ENCODE results near the gene DIAPH2.
A peak's percentile ranks its signal among the peaks of the same experiment; 100 is the strongest.

Gene DIAPH2

DNA sequence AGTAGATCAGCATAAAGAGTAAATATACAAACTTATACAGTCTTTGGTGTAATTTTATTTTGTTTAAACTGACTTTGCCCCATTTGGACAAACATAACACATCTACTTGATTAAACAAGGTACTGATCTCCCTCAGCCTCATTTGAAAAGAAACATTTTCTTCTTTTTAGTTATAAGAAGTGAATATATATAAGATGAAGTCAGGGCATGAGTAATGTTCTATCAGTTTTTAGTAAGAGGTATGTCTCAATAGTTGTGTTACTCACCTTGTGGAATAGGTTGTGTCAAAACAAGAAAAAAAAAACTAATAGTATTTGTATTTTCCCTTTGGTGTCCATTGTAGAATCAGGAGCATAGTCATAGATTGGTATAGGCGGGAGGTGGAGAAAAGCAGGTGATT is 526.4 kb downstream of the DIAPH2 start:
- DNase-seq, result no peak

DNA sequence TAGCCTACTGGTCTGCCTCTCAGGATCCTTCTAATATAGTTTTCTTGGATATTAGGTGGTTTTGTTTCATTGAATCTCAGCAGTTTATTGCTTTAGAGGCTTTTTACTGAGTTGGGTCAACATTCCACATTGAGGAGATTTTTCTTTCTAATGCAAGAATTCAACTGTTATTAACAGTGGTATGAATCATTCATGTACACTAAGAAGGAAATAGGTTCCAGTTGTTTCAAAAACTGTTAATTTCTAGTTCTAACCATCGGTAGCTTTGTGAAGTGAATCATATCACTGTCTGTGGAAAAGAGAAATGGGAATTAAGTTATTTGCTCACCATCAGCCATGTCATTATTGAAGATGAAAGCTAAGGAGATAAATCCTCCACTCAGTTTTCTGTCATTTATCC is 530.5 kb downstream of the DIAPH2 start:
- no peak for DNase-seq

DNA sequence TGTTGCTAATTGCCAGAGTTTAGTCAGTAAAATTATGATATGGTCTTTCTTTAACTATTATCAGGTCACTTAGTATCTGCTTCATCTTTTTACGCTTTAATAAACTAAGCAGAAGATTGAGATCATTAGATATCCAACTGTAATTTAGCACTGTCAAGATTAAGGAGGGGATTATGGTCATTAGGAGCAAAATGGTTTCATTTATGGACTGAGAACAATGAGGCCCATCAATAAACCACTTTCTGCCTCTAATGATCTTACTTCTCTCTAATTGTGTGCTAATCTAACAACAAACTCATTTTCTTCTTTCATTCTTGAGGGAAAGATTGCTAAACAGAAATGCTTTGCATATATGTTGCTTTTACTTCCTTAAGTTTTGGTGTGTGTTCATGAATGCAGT is 539.5 kb downstream of the DIAPH2 start:
- no peak for DNase-seq

DNA sequence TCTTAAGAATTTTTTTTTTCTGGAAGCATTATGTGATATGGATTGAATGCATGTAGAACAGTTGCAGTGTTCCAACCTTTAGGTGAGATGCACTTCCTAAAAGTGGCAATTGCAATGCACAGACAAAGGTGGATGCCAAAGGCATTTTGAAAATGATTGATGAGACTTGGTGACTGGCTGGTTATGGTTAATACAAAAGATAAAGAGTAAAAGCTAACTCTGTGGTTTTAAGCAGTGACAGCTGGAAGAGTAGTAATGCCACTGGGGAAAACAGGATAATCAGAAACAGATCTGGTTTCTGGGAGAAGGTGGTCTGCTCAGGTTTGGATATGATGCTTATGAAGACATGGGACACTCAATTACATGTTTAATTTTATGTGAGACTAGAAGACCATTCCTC is 544.7 kb downstream of the DIAPH2 start:
- no peak for DNase-seq

DNA sequence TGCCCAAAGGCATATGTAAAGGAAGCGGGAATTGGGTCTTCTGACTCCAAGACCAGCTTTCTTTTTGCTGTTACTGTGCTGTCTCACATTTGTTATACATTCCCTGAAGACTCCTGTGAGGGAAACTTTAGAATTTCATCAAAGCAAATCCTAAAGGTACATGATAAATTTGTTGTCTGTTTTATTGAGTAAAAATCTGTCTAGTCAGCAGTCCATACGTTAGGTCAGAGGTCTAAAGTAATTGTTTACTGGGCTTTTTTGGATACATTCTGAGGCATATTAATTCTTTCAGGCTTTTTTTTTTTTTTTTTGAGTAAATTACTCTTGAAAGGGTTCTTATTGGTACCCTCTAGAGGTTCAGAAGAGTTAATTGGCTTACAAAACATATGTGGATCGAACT is 546.3 kb downstream of the DIAPH2 start:
- DNase-seq, result no peak

DNA sequence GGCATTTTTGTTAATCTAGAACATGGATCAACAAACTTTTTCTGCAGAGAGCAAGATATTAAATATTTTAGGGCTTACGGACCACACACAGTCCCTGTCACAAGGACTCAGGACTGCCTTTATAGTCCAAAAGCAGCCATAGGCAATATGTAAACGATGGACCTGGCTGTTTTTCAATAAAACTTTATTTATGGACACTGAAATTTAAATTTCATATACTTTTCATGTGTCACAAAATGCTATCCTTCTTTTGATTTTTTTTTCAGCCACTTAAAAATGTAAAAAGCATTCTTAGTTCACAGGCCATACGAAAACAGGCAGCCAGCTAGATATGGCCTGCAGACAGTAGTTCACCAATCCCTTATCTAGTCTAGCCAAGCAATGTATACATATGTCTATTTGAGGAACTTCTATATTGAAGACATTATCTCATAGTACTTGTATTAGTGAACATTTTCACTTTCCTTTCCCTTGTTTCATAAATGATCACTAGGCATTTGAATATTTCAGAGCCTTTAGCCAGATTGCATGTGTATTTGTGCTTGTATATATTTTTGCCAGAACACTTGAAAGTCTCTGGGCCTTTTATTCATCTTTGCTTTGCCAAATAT is 549.9 kb downstream of the DIAPH2 start:
- no peak for DNase-seq

DNA sequence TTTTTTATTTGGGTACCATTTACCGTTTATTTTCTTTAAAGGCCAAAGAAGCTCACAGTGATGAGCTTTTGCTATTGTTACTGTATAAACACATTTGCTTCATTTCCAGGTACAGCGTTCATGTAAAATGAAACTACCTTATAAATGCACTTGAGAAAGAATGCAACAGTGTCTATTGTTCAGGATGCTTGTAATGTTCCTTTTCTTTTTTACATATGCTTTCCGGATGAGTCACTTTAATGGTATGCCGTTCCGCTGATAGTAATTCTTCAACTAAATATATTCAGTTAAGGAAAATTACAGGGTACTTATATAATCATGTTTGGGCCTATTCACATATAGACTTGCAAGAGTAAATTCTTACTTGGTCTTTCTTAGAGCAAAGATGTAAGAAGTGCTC is 554.0 kb downstream of the DIAPH2 start:
- DNase-seq, result no peak

DNA sequence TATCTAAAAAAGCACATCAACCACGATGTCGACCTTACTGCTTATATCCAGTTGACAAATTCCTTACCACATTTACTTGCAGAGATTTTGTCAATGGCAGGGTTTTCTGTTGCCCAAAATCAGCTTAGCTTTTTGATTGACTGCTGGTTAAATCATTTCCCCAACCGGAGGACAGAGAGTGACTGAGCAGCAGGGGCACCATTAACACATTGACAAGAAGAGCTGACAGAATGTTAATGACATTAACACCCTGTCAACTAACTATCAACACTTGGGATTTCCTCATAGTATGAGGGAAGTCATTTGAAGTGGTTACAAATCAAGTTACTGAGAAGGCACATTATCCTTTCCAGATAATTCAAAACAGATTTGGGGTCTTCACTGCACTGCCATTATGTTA is 567.5 kb downstream of the DIAPH2 start:
- DNase-seq, result no peak

DNA sequence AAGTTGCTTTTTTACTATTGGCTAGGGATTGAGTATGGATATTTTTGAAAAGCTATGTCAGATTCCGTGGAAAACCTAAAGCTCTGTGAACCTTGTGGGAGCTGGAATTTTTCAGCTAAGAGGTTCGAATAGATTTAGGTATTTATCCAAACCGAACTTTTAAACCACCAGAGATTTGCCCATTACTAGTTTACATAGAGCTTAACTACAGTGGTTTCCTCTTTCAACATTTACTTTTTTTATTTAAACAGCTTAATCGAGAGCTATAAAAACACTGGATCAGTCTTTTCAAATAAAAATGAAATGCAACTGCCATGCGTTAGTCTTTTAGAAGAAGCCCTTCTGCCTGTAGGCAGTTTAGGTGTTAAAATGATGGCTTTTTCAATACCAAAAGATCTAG is 576.0 kb downstream of the DIAPH2 start:
- no peak for DNase-seq

DNA sequence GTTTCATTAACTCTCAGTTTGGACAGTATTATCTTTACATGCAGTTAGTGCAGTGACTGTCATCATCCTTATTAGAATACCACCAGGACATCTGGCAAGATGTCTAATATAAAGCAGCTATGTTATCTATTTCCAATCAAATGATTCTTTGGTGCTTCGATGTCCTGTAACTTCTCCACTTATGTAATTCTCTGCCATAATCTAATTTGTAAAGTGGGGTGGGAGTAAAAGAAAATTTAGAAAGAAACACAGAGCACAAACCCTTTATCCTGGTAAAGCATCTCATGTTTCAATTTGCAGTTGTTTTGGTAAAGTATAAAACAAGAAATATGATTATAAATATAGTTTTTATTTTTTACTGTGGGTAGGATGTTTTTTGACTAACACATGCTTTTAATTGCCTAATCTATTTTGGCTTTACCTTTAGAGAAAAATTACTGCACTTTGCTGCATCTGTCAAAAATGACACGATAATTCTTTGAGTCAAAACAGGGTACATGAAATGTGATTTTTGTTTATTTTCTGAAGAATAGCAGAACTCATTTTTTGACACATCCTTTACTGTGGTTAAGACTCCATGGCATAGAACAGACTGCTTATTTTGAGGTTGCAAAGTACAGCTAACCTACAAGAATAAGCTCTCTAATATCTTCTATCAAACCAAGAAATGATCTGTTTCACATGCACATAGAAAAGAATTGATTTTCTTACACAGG is 581.9 kb downstream of the DIAPH2 start:
- DNase-seq, result no peak

DNA sequence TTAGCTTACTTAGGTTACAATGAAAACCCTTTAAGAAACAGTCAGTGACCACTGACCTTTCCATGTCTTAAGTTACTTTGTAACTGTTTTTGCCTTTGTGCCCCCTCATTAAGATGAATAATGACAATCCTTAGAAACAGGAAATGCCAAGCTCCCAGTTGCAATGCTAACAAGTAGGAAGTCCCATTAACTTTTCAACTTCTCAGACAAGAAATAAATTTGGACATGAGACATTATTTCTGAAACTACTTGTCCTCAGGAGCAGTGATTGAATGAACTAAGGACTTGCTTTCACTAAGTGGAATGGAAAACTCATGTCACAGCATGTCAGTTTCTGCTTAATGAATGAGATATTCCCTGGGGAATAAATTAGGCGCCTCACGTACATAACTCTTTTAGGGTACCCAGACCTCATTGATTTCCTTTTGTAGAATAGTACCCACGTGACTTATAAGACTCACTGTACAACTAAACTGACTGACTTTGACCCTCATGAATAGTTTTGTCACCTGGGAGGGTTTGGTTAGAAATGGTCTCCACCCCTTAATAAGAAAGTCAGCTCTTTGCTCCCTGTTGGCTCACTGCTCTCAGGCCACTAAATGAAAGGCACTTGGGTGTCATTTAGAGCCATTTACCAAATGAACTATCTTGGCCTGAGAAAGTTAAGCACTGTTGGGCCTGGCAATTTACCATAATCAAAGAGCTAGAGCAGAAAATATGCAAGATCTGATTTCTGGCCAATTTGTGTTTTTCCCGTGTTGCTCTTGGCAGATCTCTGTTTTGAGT is 582.9 kb downstream of the DIAPH2 start:
- peak; percentile 4 for DNase-seq

DNA sequence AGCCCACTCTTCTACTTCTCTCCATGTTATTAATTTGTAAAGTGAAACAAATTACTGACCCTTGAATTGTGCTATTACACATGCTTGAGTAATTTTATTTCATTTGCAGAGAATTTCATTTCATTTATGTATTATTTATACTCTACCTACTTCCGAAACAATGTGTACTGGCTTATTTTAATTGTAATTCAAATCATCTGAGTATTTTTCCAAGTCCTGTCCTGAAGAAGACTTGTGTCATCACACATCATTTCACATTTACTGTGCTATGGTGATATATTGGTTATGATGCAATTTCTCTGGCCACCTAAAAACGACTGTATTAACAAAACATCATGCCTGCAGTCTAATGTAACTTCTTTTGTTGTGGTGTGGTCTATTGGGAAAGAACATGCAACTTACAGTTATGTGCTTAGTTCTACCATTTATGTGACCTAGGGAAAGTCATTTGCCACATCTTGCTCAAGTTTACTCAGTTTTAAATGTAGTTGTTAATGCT is 583.6 kb downstream of the DIAPH2 start:
- no peak for DNase-seq

DNA sequence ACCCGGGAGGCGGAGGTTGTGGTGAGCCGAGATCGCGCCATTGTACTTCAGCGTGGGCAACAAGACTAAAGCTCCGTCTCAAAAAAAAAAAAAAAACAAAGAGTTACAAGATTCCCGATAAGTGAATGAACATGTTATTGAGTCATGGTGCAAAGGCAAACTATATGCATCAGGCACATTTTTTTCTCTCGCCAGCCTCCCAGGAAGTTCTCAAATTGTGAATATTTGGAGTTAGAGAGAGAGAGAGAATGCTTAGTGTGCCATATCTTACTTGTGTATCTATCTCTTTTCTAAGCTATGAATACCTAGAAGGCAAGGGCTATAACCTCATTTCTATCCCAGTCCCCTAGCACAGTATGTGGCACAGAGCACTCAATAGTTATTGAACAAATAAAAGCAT is 599.9 kb downstream of the DIAPH2 start:
- no peak for DNase-seq

DNA sequence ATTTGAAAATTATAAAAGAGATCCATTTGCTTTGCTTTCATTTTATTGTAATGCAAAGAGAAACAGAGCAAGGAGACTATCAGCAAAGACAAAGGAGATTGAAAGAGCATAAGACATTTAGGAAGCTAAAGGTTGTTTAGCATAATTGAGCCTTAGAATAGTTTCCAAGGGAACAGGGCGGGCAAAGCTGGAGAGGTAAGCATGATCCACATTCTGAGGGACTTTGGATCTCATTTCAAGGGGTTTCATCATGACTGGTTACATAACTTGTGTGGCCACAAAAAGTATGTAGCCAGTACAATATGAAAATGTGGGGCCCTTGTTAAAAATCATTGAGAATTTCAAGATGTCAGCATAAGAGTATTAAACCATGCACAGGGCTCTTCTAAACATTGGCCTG is 605.6 kb downstream of the DIAPH2 start:
- DNase-seq, result no peak

DNA sequence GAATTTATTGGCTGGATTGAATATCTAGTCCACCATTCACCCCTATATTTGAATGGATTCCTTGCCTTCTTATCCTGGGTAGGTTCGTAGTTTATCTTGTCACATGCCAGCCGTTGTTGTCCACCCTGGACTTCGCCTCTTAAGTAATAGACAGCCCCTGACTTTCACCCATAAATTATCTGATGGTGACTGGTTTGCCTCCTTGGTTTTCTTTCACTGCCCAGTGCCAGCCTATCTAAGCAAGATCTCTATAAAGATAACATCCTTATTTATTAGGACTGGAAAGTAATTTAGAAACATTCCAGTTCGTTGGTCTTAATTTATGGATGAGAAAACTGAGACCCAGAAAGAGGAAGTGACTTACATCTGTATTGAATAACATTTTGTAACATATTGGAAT is 609.4 kb downstream of the DIAPH2 start:
- DNase-seq, result no peak

DNA sequence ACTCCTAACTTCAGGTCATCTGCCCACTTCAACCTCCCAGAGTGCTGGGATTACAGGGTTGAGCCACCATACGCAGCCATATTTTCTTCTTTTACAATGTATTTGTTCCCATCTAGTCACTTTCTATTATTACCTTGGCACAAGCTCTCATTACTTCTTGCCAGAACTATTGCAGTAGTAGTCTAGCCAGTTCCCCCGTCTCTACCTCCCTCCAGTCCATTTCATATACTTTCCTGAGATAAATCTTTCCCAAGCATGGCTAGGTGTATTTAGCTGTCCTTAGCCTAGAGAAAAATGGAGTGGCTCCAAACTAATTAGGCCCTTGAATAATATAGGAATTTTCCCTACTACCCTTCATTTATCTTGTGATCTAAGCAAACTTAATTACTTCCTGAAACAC is 611.3 kb downstream of the DIAPH2 start:
- no peak for DNase-seq

DNA sequence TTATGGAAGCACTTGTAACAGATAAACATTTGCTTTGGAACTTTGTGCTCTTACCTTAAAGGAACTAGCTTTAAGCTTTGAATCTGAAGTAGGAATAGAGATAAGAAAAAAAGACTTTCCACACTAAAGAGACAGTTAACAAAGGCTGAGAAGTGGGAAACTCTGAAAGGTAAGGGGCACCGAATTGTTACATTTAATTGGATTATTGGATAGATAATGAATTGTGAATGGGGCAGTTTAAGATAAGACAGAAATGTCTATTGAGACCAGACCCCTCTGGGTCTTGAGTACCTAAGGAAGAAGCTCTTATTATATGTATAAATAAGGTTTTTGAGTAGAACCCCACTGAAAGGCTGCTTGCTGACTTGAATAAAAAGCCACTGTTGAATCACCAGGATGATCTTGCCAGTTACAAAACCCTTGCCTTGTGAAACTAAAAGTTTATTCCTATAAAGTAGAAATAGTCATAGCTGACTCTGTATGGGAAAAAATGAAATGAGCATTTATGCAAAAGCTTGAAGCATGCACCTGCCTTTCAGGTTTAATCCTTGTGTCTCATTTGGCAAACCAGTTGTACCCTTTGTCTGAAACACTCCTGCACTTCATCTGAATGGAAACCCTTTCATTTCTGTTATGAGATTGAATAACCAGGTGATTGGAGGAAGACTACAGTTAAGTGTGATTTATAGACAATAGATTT is 622.3 kb downstream of the DIAPH2 start:
- no peak for DNase-seq

DNA sequence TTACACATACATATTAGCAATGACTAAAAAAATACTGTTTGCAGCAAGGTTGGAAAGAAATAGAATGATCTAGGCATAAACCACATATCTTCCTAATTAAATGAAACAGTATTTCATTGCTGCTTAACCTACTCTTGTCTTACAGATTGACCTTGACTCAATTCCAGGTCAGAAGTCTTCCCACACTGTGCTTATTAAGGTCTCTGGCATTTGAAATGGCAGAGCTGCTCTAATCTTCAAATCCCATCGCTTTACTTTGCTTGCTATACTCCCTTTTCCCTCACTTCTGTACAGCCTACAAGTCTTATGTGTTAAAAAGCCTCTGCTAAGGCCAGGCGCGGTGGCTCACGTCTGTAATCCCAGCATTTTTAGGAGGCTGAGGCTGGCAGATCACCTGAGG is 623.5 kb downstream of the DIAPH2 start:
- no peak for DNase-seq

DNA sequence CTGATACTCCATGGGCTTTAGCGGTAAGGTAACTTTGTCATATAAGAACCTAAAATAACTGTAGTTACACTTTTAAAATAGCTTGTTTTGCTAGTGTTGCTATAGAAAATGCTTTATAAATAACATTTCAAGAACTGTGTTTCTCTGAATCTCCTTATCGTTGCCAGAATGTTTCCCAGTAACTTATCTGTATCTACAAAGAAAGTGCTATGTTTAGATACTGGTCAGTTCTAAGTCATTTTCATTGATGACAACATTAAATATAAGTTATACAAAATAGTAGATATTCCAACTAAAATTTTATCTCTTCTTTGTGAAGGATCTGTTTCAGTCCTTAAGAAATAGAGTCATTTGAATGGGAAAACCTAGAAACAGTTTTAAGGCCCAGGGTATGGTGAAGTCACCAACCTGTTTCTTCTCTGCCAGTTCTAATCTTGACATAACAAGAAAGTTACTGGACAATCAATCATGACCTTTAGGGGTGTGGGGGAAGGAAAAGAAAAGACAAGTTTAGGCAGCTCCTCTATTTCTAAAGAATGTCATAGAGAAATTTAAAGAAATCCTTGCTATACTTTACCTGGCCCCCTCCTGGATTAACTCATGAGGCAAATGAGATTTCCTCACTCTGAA is 625.0 kb downstream of the DIAPH2 start:
- no peak for DNase-seq

DNA sequence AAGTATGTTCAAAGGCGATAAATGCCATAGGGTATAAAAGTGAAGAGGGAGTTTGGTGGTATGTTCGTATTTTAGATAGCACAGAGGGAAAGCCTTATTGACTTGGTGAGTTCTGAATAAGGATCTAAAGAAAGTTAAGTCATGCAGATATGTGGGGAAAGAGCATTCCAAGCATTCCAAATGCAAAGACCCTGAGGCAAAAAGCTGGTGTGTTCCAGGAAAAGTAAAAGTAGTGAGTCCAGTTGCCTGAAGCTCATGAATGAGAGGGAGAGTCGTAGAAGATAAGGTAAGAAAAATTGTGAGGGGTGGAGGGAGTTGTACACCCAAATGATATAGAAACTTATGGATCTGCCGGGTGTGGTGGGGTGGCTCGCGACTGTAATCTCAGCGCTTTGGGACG is 625.7 kb downstream of the DIAPH2 start:
- no peak for DNase-seq

DNA sequence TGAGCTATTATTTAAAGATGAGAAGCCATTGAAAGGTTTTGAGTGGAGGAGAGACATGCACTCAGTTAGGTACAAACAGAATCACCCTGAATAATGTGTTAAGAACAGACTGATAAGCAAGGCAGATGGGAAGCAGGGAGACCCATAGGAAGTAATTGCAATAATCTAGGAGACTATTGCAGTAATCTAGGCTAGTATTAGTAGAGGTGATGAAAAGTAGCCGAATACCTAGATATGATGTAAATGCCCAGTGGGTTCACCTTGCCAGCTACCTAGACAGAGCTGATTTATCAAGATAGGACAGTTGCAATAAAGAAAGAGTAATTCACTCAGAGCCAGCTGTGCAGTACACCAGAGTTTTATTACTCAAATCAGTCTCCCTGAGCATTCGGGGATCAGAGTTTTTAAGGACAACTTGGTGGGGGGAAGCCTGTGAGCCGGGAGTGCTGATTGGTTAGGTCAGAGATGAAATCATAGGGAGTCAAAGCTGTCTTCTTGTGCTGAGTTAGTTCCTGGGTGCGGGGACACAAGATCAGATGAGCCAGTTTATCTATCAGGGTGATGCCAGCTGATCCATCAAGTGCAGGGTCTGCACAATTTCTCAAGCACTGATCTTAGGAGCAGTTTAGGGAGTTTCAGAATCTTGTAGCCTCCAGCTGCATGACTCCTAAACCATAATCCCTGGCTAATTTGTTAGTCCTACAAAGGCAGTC is 626.6 kb downstream of the DIAPH2 start:
- DNase-seq, result no peak

DNA sequence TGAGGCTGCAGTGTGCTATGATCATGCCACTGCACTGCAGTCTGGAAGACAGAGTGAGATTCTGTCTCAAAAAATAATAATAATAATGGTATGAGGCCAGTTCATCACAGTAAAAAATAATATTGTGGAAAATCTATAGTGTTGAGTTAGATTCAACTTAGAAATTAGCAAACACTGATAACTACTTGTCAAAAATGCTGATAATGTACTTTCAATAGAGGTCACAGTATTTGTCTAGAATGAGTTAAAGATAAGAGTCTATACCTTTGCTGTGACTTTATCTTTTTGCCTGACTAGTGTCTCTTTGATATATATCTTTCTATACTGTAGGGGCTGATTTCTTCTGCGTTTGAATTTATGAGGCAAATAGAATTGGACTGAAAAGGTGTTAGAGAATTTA is 629.7 kb downstream of the DIAPH2 start:
- DNase-seq, result no peak
